ENCODE measurements around the gene TEX52.

DNA sequence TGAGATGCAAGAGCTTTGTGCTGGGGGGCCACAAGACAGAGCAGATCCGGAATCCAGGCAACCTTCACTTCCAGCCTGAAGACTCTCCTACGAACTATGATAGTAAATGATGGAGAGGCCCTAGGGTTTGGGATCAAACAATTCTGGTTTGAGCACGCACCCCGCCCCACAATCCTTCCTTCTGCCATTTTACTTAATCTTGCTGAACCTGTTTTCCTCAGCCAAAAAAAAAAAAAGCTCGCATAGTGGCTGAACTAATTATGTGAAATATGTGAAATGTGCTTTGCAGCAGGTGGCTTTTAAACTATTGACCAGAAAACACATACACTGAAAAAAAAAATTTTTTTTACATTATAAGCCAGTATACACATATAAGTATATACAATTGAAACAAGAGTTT, 45.0 kb downstream of the TEX52 start:
- TF ChIP-seq, protein P1, sequence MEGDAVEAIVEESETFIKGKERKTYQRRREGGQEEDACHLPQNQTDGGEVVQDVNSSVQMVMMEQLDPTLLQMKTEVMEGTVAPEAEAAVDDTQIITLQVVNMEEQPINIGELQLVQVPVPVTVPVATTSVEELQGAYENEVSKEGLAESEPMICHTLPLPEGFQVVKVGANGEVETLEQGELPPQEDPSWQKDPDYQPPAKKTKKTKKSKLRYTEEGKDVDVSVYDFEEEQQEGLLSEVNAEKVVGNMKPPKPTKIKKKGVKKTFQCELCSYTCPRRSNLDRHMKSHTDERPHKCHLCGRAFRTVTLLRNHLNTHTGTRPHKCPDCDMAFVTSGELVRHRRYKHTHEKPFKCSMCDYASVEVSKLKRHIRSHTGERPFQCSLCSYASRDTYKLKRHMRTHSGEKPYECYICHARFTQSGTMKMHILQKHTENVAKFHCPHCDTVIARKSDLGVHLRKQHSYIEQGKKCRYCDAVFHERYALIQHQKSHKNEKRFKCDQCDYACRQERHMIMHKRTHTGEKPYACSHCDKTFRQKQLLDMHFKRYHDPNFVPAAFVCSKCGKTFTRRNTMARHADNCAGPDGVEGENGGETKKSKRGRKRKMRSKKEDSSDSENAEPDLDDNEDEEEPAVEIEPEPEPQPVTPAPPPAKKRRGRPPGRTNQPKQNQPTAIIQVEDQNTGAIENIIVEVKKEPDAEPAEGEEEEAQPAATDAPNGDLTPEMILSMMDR (IDR thresholded peaks at IDR 0.05) = no peak
- TF ChIP-seq POLR2AphosphoS5 (IDR thresholded peaks at IDR 0.05) = no peak
